IMR-90 (cell line): ENCODE measurements around the gene JMJD1C. TPM values are rescaled to one million over a fixed set of nuclear protein-coding genes. Genes with fewer than 3 reads are reported as not detected.

Experiments used
- ATAC-seq: fragments of 200-7000 bp; cut with Tn5 transposase; 2 replicates; pipeline ENCODE4 v1.9.1; 2020; ENCODE audit warnings: low read depth, mild to moderate bottlenecking, moderate library complexity
- BruUV-seq: library from RNA; stranded (reverse); fragments of 400-500 nt; replicated peaks from 2 replicates; lab custom pipeline; 2021; lab: Mats Ljungman, UMichigan
- CTCF ChIA-PET: fragments of 300-600 bp; formaldehyde crosslinking; extraction: SDS; loops from one replicate; lab custom pipeline; 2021; ENCODE audit warnings: antibody characterized with exemption; lab: Yijun Ruan, JAX
- POLR2A ChIA-PET: fragments of 300-600 bp; sonication (Branson Sonifier 250); formaldehyde crosslinking; loops from one replicate; lab custom pipeline; 2022; ENCODE audit warnings: antibody characterized with exemption; ENCODE audit not compliant: unreplicated experiment; lab: Charles Lee
- DNase-seq: peaks from one replicate; pipeline ENCODE4 v3.0.0; 2013
- H2AFZ ChIP-seq: replicated peaks from 2 replicates; pipeline ENCODE3; 2013; ENCODE audit warnings: low read length, mild to moderate bottlenecking; ENCODE audit not compliant: poor library complexity
- H2AK5ac ChIP-seq: 2 replicates; pipeline ENCODE4 v1.6.1; 2013; ENCODE audit warnings: low read depth, low read length, inconsistent platforms
- H2AK9ac ChIP-seq: replicated peaks from 2 replicates; pipeline ENCODE3; 2013; ENCODE audit warnings: mild to moderate bottlenecking, low read depth, low read length, moderate library complexity; ENCODE audit not compliant: poor library complexity
- H2BK120ac ChIP-seq: 2 replicates; pipeline ENCODE4 v1.6.1; 2013; ENCODE audit warnings: low read depth, low read length, inconsistent platforms
- H2BK15ac ChIP-seq: 3 replicates; pipeline ENCODE4 v1.6.1; 2013; ENCODE audit warnings: low read depth, low read length, inconsistent platforms
- H2BK20ac ChIP-seq: 2 replicates; pipeline ENCODE4 v1.6.1; 2013; ENCODE audit warnings: low read depth, mild to moderate bottlenecking, inconsistent platforms, low read length, moderate library complexity
- H2BK5ac ChIP-seq: 2 replicates; pipeline ENCODE4 v1.6.1; 2013; ENCODE audit warnings: mild to moderate bottlenecking, low read depth, low read length, inconsistent platforms; ENCODE audit not compliant: poor library complexity, severe bottlenecking
- H3K14ac ChIP-seq: replicated peaks from 2 replicates; pipeline ENCODE4 v1.6.1; 2013; ENCODE audit warnings: low read depth, low read length, inconsistent platforms
- H3K18ac ChIP-seq: 2 replicates; pipeline ENCODE4 v1.6.1; 2013; ENCODE audit warnings: low read depth, low read length, control low read depth
- H3K23ac ChIP-seq: 2 replicates; pipeline ENCODE4 v1.6.1; 2013; ENCODE audit warnings: low read depth, low read length, inconsistent platforms
- H3K27ac ChIP-seq: 2 replicates; pipeline ENCODE4 v1.5.1; 2013; ENCODE audit warnings: mild to moderate bottlenecking, control low read depth, low read length; ENCODE audit not compliant: insufficient read depth
- H3K27me3 ChIP-seq: 2 replicates; pipeline ENCODE4 v1.6.1; 2013; ENCODE audit warnings: low read length; ENCODE audit not compliant: control insufficient read depth, insufficient read depth
- H3K36me3 ChIP-seq: 2 replicates; pipeline ENCODE4 v1.6.1; 2013; ENCODE audit warnings: low read length, mixed read lengths; ENCODE audit not compliant: control insufficient read depth, insufficient read depth
- H3K4ac ChIP-seq: 2 replicates; pipeline ENCODE4 v1.6.1; 2013; ENCODE audit warnings: low read depth, low read length, inconsistent platforms
- H3K4me1 ChIP-seq: 2 replicates; pipeline ENCODE4 v1.6.1; 2013; ENCODE audit warnings: low read length, mixed read lengths; ENCODE audit not compliant: control insufficient read depth, insufficient read depth
- H3K4me2 ChIP-seq: 2 replicates; pipeline ENCODE4 v1.6.1; 2013; ENCODE audit warnings: low read depth, mild to moderate bottlenecking, control low read depth, low read length, moderate library complexity
- H3K4me3 ChIP-seq: 2 replicates; pipeline ENCODE4 v1.5.1; 2013; ENCODE audit warnings: low read depth, mild to moderate bottlenecking, control low read depth, low read length, moderate library complexity; ENCODE audit not compliant: insufficient read depth
- H3K56ac ChIP-seq: 2 replicates; pipeline ENCODE4 v1.6.1; 2013; ENCODE audit warnings: low read length, inconsistent platforms; ENCODE audit not compliant: insufficient read depth; ENCODE audit errors: extremely low read depth
- H3K79me1 ChIP-seq, 2 experiments: 2 replicates each; pipeline ENCODE4 v1.6.1; 2013; ENCODE audit warnings: low read length in 2 of 2, inconsistent platforms in 1 of 2, low read depth in 1 of 2
- H3K9ac ChIP-seq: 2 replicates; pipeline ENCODE4 v1.6.1; 2013; ENCODE audit warnings: low read depth, low read length, control low read depth
- H3K9me1 ChIP-seq: 2 replicates; pipeline ENCODE4 v1.6.1; 2013; ENCODE audit warnings: low read length, inconsistent platforms; ENCODE audit not compliant: insufficient read depth
- H3K9me3 ChIP-seq: 2 replicates; pipeline ENCODE4 v1.6.1; 2013; ENCODE audit warnings: low read length; ENCODE audit not compliant: control insufficient read depth, insufficient read depth
- H4K20me1 ChIP-seq: 2 replicates; pipeline ENCODE4 v1.6.1; 2013; ENCODE audit warnings: low read length, inconsistent platforms; ENCODE audit not compliant: insufficient read depth
- H4K5ac ChIP-seq: 2 replicates; pipeline ENCODE4 v1.6.1; 2013; ENCODE audit warnings: mild to moderate bottlenecking, low read depth, low read length, control low read depth
- H4K8ac ChIP-seq, 2 experiments: 2 replicates each; pipeline ENCODE4 v1.6.1; 2013; ENCODE audit warnings: low read depth in 2 of 2, low read length in 2 of 2, control low read depth in 1 of 2, inconsistent platforms in 1 of 2
- H4K91ac ChIP-seq: 2 replicates; pipeline ENCODE4 v1.6.1; 2013; ENCODE audit warnings: low read depth, low read length, inconsistent platforms; ENCODE audit not compliant: insufficient read depth
- BHLHE40 ChIP-seq: fragments of 150-350 bp; IDR thresholded peaks from 2 replicates; pipeline ENCODE4 v1.6.1; 2016; ENCODE audit warnings: mild to moderate bottlenecking, low read depth, low read length
- CHD1 ChIP-seq: IDR thresholded peaks from 2 replicates; pipeline ENCODE4 v1.6.1; 2012; ENCODE audit warnings: low read depth, low read length, improper control_type of control experiment
- CTCF ChIP-seq: conservative IDR thresholded peaks from 2 replicates; pipeline ENCODE4 v1.5.1; 2012; ENCODE audit warnings: mild to moderate bottlenecking, low read depth, low read length, improper control_type of control experiment
- FOS ChIP-seq: fragments of 150-350 bp; IDR thresholded peaks from 2 replicates; pipeline ENCODE4 v1.6.1; 2016; ENCODE audit warnings: low read depth, low read length
- MAFK ChIP-seq: IDR thresholded peaks from 2 replicates; pipeline ENCODE4 v1.6.1; 2012; ENCODE audit warnings: low read depth, low read length, improper control_type of control experiment
- MAZ ChIP-seq: IDR thresholded peaks from 2 replicates; pipeline ENCODE4 v1.6.1; 2012; ENCODE audit warnings: low read depth, mild to moderate bottlenecking, low read length, improper control_type of control experiment, moderate library complexity, borderline replicate concordance
- NFE2L2 ChIP-seq: fragments of 150-350 bp; IDR thresholded peaks from 2 replicates; pipeline ENCODE4 v1.6.1; 2016; ENCODE audit warnings: low read depth, mild to moderate bottlenecking, low read length
- POLR2A ChIP-seq: IDR thresholded peaks from 2 replicates; pipeline ENCODE4 v1.6.1; 2012; ENCODE audit warnings: mild to moderate bottlenecking, low read depth, low read length
- RCOR1 ChIP-seq: IDR thresholded peaks from 2 replicates; pipeline ENCODE4 v1.6.1; 2012; ENCODE audit warnings: mild to moderate bottlenecking, low read length, improper control_type of control experiment; ENCODE audit not compliant: insufficient replicate concordance
- SMC3 ChIP-seq: fragments of 150-350 bp; IDR thresholded peaks from 2 replicates; pipeline ENCODE4 v1.6.1; 2016; ENCODE audit warnings: low read depth, mild to moderate bottlenecking, antibody characterized with exemption, low read length, moderate library complexity
- WGBS, 2 experiments: methylation state at CpG; one replicate each; pipeline versions ENCODE4 v1.1.5 to v1.1.7; 2013; ENCODE audit warnings: missing lambda C conversion rate in 2 of 2; ENCODE audit not compliant: insufficient read length in 1 of 2; ENCODE audit errors: extremely low coverage in 2 of 2; 5-methylcytosine and 5-hydroxymethylcytosine counted together
- dilution Hi-C: fragments of 300-500 bp; cut with HindIII; formaldehyde crosslinking; loops from one replicate; pipeline ENCODE4 v1.14.3; 2018; ENCODE audit warnings: low sequenced_read_pairs; ENCODE audit not compliant: unreplicated experiment
- in situ Hi-C: fragments of 300-500 bp; cut with MboI; formaldehyde crosslinking; loops from 3 replicates; pipeline ENCODE4 v1.14.3; 2019; ENCODE audit warnings: low sequenced_read_pairs, inconsistent platforms, mixed read lengths
- intact Hi-C: fragments of 100-400 bp; cut with micrococcal nuclease; formaldehyde crosslinking; loops from 2 replicates; pipeline ENCODE4 v1.10.0; 2022
- polyA plus RNA-seq, 3 experiments: library from polyadenylated mRNA; depleted of rRNA; stranded (reverse); fragments of >200 nt; gene quantifications; 2 replicates each; pipeline ENCODE4 v1.2.3, GENCODE V29; 2012; ENCODE audit warnings: low replicate concordance in 1 of 3
- total RNA-seq: library from RNA; depleted of rRNA; stranded (reverse); fragments of >200 nt; gene quantifications from 2 replicates; pipeline ENCODE4 v1.2.3, GENCODE V29; 2012
- TF ChIP-seq, protein P1 (sequence below): fragments of 150-350 bp; IDR thresholded peaks from 2 replicates; pipeline ENCODE4 v1.6.1; 2016; ENCODE audit warnings: low read depth, mild to moderate bottlenecking, low read length, moderate library complexity, borderline replicate concordance

JMJD1C gene
- total and polyA plus RNA-seq, 2 of the 4 experiments (the other 2 are of a cell fraction), result 15.6 to 96.8 TPM

- Histone ChIP-seq H2AFZ (no peak overlapping the region), H3K4me1 (peaks cover 9% of the 10 kb centered on the region), H2AK9ac (no peak overlapping the region), H4K8ac (no peak overlapping the region), H2AK5ac (no peak overlapping the region), H3K56ac (no peak overlapping the region), H2BK20ac (no peak overlapping the region), H3K36me3 (peaks cover 8% of the 10 kb centered on the region), H2BK5ac (no peak overlapping the region), H4K91ac (no peak overlapping the region), H3K4me2 (no peak overlapping the region), H3K9me3 (no peaks in the 10 kb centered on the region), H2BK120ac (no peak overlapping the region), H3K23ac (no peak overlapping the region), H3K4ac (no peak overlapping the region), H3K27me3 (no peaks in the 10 kb centered on the region), H3K27ac (no peak overlapping the region), H4K5ac (no peak overlapping the region), H3K4me3 (no peak overlapping the region), H2BK15ac (no peak overlapping the region), H3K79me1 (peaks cover 6 to 35% of the 10 kb centered on the region in 2 experiments), H4K20me1 (no peaks in the 10 kb centered on the region; the same call in 1 of the 2 replicates), H3K9ac (no peak overlapping the region), H3K14ac (no peak overlapping the region), H3K18ac (no peak overlapping the region), H3K9me1 (0 out of 2 replicates have a peak, but pooled peaks cover 4% of the 10 kb centered on the region)
- POLR2A ChIA-PET, result no interaction called here
- intact Hi-C loops (no loop called here), in situ Hi-C loops (no loop called here), dilution Hi-C loops (no loop called here)
- BruUV-seq, result no TSS peak
- DNase-seq (no peak), ATAC-seq (no peak)
- CTCF ChIA-PET, result interaction anchor here (0.7 kb wide), 2 partner anchors 306 to 428 kb away, joined by 3 read pairs; no protein-coding TSS in a partner anchor
- WGBS, 2 experiments, result 100% methylated on average over 1 of the region's 6 CpGs; no CpG with 5 or more reads in 1 of the 2 experiments
- no peak for TF ChIP-seq RCOR1
- TF ChIP-seq POLR2A, result no peak
- TF ChIP-seq CHD1, result no peak
- TF ChIP-seq SMC3, result no peak
- TF ChIP-seq, protein P1, sequence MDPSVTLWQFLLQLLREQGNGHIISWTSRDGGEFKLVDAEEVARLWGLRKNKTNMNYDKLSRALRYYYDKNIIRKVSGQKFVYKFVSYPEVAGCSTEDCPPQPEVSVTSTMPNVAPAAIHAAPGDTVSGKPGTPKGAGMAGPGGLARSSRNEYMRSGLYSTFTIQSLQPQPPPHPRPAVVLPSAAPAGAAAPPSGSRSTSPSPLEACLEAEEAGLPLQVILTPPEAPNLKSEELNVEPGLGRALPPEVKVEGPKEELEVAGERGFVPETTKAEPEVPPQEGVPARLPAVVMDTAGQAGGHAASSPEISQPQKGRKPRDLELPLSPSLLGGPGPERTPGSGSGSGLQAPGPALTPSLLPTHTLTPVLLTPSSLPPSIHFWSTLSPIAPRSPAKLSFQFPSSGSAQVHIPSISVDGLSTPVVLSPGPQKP, result no peak
- TF ChIP-seq BHLHE40, result no peak
- TF ChIP-seq FOS, result no peak
- TF ChIP-seq NFE2L2, result no peak
- TF ChIP-seq MAFK, result no peak
- no peak for TF ChIP-seq MAZ
- no peak for TF ChIP-seq CTCF
Observed at GRCh38 chr10:63200431-63200830, 265.3 kb downstream of the JMJD1C start.
